H1 (cell line): ENCODE measurements around the gene PRRG4. TPM values are rescaled to one million over a fixed set of nuclear protein-coding genes. Genes with fewer than 3 reads are reported as not detected.

Experiments used
- CTCF ChIA-PET: fragments of 300-600 bp; sonication (Branson Sonifier 250); formaldehyde crosslinking; loops from one replicate; lab custom pipeline; 2021; ENCODE audit not compliant: partially characterized antibody; lab: Charles Lee
- POLR2A ChIA-PET: fragments of 300-600 bp; sonication (Branson Sonifier 250); formaldehyde crosslinking; loops from one replicate; lab custom pipeline; 2021; ENCODE audit warnings: inconsistent platforms; ENCODE audit not compliant: partially characterized antibody; lab: Charles Lee
- DNase-seq, 2 experiments: peaks; one replicate each; pipeline versions ENCODE4 v3.0.0 to v3.0.0-alpha.2; 2010 to 2022; ENCODE audit warnings: low spot score in 2 of 2, low read depth in 1 of 2, mixed read lengths in 1 of 2
- FAIRE-seq: peaks from 2 replicates; lab custom pipeline; 2011; peaks lifted over from hg19 to GRCh38; lab: Jason Lieb, UNC
- H2AFZ ChIP-seq: 2 replicates; pipeline ENCODE4 v1.8.1; 2012; ENCODE audit warnings: low read length, inconsistent platforms
- H2AK5ac ChIP-seq: 2 replicates; pipeline ENCODE4 v1.6.1; 2013; ENCODE audit warnings: low read depth, low read length
- H2BK120ac ChIP-seq: replicated peaks from 2 replicates; pipeline ENCODE3; 2013; ENCODE audit warnings: low read depth, low read length, inconsistent platforms
- H2BK12ac ChIP-seq: 2 replicates; pipeline ENCODE4 v1.6.1; 2013; ENCODE audit warnings: low read depth, low read length
- H2BK15ac ChIP-seq: 2 replicates; pipeline ENCODE4 v1.6.1; 2013; ENCODE audit warnings: low read length
- H2BK20ac ChIP-seq: 2 replicates; pipeline ENCODE4 v1.6.1; 2013; ENCODE audit warnings: low read length
- H2BK5ac ChIP-seq: 2 replicates; pipeline ENCODE4 v1.6.1; 2013; ENCODE audit warnings: low read depth, low read length
- H3K14ac ChIP-seq: 2 replicates; pipeline ENCODE4 v1.6.1; 2013; ENCODE audit warnings: inconsistent platforms; ENCODE audit not compliant: insufficient read length
- H3K18ac ChIP-seq: 2 replicates; pipeline ENCODE4 v1.6.1; 2013; ENCODE audit warnings: low read length; ENCODE audit errors: extremely low read depth
- H3K23ac ChIP-seq: 2 replicates; pipeline ENCODE4 v1.6.1; 2013; ENCODE audit warnings: inconsistent platforms; ENCODE audit not compliant: insufficient read length
- H3K23me2 ChIP-seq: 2 replicates; pipeline ENCODE4 v1.6.1; 2013; ENCODE audit warnings: low read depth, low read length
- H3K27ac ChIP-seq: 2 replicates; pipeline ENCODE4 v1.6.1; 2011; ENCODE audit warnings: low read depth, low read length, inconsistent platforms
- H3K27me3 ChIP-seq, 4 experiments: replicated peaks in 1 of 4; 1 replicate in 1 of 4; 2 replicates in 3 of 4; pipeline versions ENCODE4 v1.6.1 to v1.8.1; 2011 to 2013; ENCODE audit warnings: low read length in 3 of 4, mild to moderate bottlenecking in 3 of 4, inconsistent platforms in 2 of 4, mixed read lengths in 2 of 4, moderate library complexity in 1 of 4; ENCODE audit not compliant: control insufficient read depth in 3 of 4, insufficient read depth in 3 of 4; ENCODE audit errors: extremely low read depth in 1 of 4
- H3K36me3 ChIP-seq, 4 experiments: 2 replicates each; pipeline versions ENCODE4 v1.6.1 to v1.8.1; 2011 to 2013; ENCODE audit warnings: mild to moderate bottlenecking in 4 of 4, low read length in 3 of 4, moderate library complexity in 2 of 4, control low read depth in 1 of 4, inconsistent platforms in 1 of 4; ENCODE audit not compliant: insufficient read depth in 4 of 4, control insufficient read depth in 2 of 4
- H3K4ac ChIP-seq: replicated peaks from 2 replicates; pipeline ENCODE3; 2013; ENCODE audit warnings: low read length, low read depth, mixed read lengths, inconsistent platforms; ENCODE audit not compliant: insufficient read length
- H3K4me1 ChIP-seq, 4 experiments: replicated peaks in 1 of 4; 1 replicate in 1 of 4; 2 replicates in 3 of 4; pipeline versions ENCODE4 v1.6.1 to v1.8.1; 2011 to 2013; ENCODE audit warnings: low read length in 3 of 4, inconsistent platforms in 2 of 4, mixed read lengths in 1 of 4; ENCODE audit not compliant: insufficient read depth in 4 of 4, control insufficient read depth in 3 of 4
- H3K4me2 ChIP-seq, 2 experiments: 2 replicates each; pipeline versions ENCODE4 v1.6.1 to v1.8.1; 2011 to 2013; ENCODE audit warnings: low read depth in 2 of 2, low read length in 2 of 2, control low read depth in 1 of 2, inconsistent platforms in 1 of 2, mild to moderate bottlenecking in 1 of 2; ENCODE audit not compliant: insufficient read depth in 1 of 2
- H3K4me3 ChIP-seq, 4 experiments: fragments of 200-600, 300-600 bp in 1 of 4; sonication (generic), shearing (Covaris generic), sonication (Bioruptor Twin) in 1 of 4; 2 replicates each; pipeline versions ENCODE4 v1.5.1 to v1.8.1; 2011 to 2016; ENCODE audit warnings: low read length in 4 of 4, low read depth in 3 of 4, control low read depth in 2 of 4, inconsistent platforms in 2 of 4, mild to moderate bottlenecking in 2 of 4, mixed read lengths in 1 of 4, moderate library complexity in 1 of 4; ENCODE audit not compliant: insufficient read depth in 2 of 4; ENCODE audit errors: extremely low read depth in 1 of 4
- H3K56ac ChIP-seq: replicated peaks from 2 replicates; pipeline ENCODE3; 2013; ENCODE audit warnings: low read depth, mild to moderate bottlenecking, mixed read lengths, low read length, inconsistent platforms; ENCODE audit not compliant: insufficient read length
- H3K79me1 ChIP-seq: 2 replicates; pipeline ENCODE4 v1.6.1; 2013; ENCODE audit warnings: low read depth, low read length, control low read depth
- H3K79me2 ChIP-seq, 2 experiments: 2 replicates each; pipeline versions ENCODE4 v1.6.1 to v1.8.1; 2012 to 2013; ENCODE audit warnings: low read length in 2 of 2, mild to moderate bottlenecking in 2 of 2, inconsistent platforms in 1 of 2; ENCODE audit not compliant: insufficient read depth in 2 of 2, control insufficient read depth in 1 of 2
- H3K9ac ChIP-seq, 4 experiments: replicated peaks in 1 of 4; 1 replicate in 1 of 4; 2 replicates in 3 of 4; pipeline versions ENCODE4 v1.6.1 to v1.8.1; 2011 to 2013; ENCODE audit warnings: low read depth in 3 of 4, low read length in 3 of 4, control low read depth in 2 of 4, mild to moderate bottlenecking in 2 of 4, moderate library complexity in 2 of 4, inconsistent platforms in 1 of 4; ENCODE audit errors: extremely low read depth in 1 of 4
- H3K9me3 ChIP-seq, 2 experiments: 2 replicates each; pipeline versions ENCODE4 v1.6.1 to v1.8.1; 2012 to 2013; ENCODE audit warnings: mild to moderate bottlenecking in 2 of 2, moderate library complexity in 2 of 2, control low read depth in 1 of 2, inconsistent platforms in 1 of 2, low read depth in 1 of 2, low read length in 1 of 2, mixed read lengths in 1 of 2; ENCODE audit not compliant: insufficient read depth in 2 of 2
- H4K20me1 ChIP-seq, 2 experiments: replicated peaks in 1 of 2; 2 replicates each; pipeline versions ENCODE3 to v1.8.1; 2011 to 2013; ENCODE audit warnings: inconsistent platforms in 2 of 2, low read length in 2 of 2, mild to moderate bottlenecking in 1 of 2; ENCODE audit not compliant: insufficient read depth in 2 of 2, control insufficient read depth in 1 of 2
- H4K5ac ChIP-seq: 2 replicates; pipeline ENCODE4 v1.6.1; 2013; ENCODE audit warnings: low read length, low read depth, mixed read lengths, inconsistent platforms; ENCODE audit not compliant: insufficient read length
- H4K8ac ChIP-seq: 2 replicates; pipeline ENCODE4 v1.8.0; 2013; ENCODE audit warnings: mild to moderate bottlenecking, moderate library complexity, low read length, inconsistent platforms; ENCODE audit not compliant: insufficient read depth; ENCODE audit errors: extremely low read depth
- H4K91ac ChIP-seq: replicated peaks from 2 replicates; pipeline ENCODE3; 2013; ENCODE audit warnings: low read length, mixed read lengths, inconsistent platforms; ENCODE audit not compliant: insufficient read length
- CBX8 ChIP-seq: fragments of 300-800, 300-1000 bp; sonication (generic); IDR thresholded peaks from 2 replicates; pipeline ENCODE4 v1.7.1; 2016; ENCODE audit warnings: low read depth, low read length, borderline replicate concordance
- EP300 ChIP-seq, 2 experiments: IDR thresholded peaks; 1 replicate in 1 of 2; 2 replicates in 1 of 2; pipeline ENCODE4 v1.6.1; 2011 to 2012; ENCODE audit warnings: low read depth in 2 of 2, low read length in 2 of 2, mild to moderate bottlenecking in 2 of 2, borderline replicate concordance in 1 of 2, inconsistent platforms in 1 of 2, moderate library complexity in 1 of 2
- EZH2 ChIP-seq: fragments of 200-600 bp; sonication (generic); IDR thresholded peaks from 2 replicates; pipeline ENCODE4 v1.7.1; 2012; ENCODE audit warnings: low read depth, mild to moderate bottlenecking, moderate library complexity, low read length, inconsistent platforms; ENCODE audit not compliant: severe bottlenecking
- FOSL1 ChIP-seq: IDR thresholded peaks from 2 replicates; pipeline ENCODE4 v1.6.1; 2011; ENCODE audit warnings: mild to moderate bottlenecking, low read depth, low read length, moderate library complexity; ENCODE audit not compliant: insufficient read depth
- MAFK ChIP-seq: IDR thresholded peaks from 2 replicates; pipeline ENCODE4 v1.6.1; 2012; ENCODE audit warnings: low read depth, mild to moderate bottlenecking, improper control_type of control experiment, low read length
- RBBP5 ChIP-seq: IDR thresholded peaks from 2 replicates; pipeline ENCODE4 v1.7.1; 2012; ENCODE audit warnings: low read depth, mild to moderate bottlenecking, inconsistent platforms, low read length, moderate library complexity, borderline replicate concordance
- SAP30 ChIP-seq: fragments of 300-600 bp; sonication (generic); IDR thresholded peaks from 2 replicates; pipeline ENCODE4 v1.7.1; 2012; ENCODE audit warnings: low read length, moderate library complexity, mild to moderate bottlenecking, inconsistent platforms; ENCODE audit not compliant: insufficient read depth, insufficient replicate concordance
- WGBS, 2 experiments: shearing (Covaris generic) in 1 of 2; methylation state at CpG; one replicate each; pipeline versions ENCODE4 v1.1.6 to v1.1.7; 2013 to 2015; ENCODE audit warnings: low lambda C conversion rate in 2 of 2, mixed read lengths in 2 of 2, inconsistent platforms in 1 of 2, low coverage in 1 of 2, missing lambda C conversion rate in 1 of 2; ENCODE audit not compliant: insufficient replicate concordance in 2 of 2, insufficient coverage in 1 of 2, insufficient read length in 1 of 2; ENCODE audit errors: extremely low coverage in 1 of 2, missing lambda C conversion rate in 1 of 2; 5-methylcytosine and 5-hydroxymethylcytosine counted together
- polyA plus RNA-seq, 7 experiments: library from polyadenylated mRNA; depleted of rRNA in 3 of 7; stranded (reverse) in 5 of 7; unstranded in 2 of 7; fragments of >200 nt in 5 of 7; fragments of 200-250 nt in 2 of 7; gene quantifications; 1 replicate in 5 of 7; 2 replicates in 1 of 7; 4 replicates in 1 of 7; pipeline versions ENCODE4 v1.2.1 to v1.2.3, GENCODE V29; 2011 to 2013; ENCODE audit warnings: missing spikeins in 2 of 7, mixed read lengths in 2 of 7
- total RNA-seq: library from RNA; stranded (reverse); fragmentation: NEBNext Ultra II Directional; extraction: Animal tissue kit (Norgen Biotek cat#: 25700); gene quantifications from 2 replicates; pipeline ENCODE4 v1.2.1, GENCODE V29; 2021

The PRRG4 gene
- total and polyA plus RNA-seq, 2 of the 8 experiments (the other 6 are each of a cell fraction or from before 2014, with no cell fraction given): 0.65 to 1.7 TPM

- FAIRE-seq: no peak
- H3K4me2 ChIP-seq: no peak overlapping the region
- no peak overlapping the region for H3K9ac ChIP-seq
- no peak overlapping the region for H4K91ac ChIP-seq
- H3K27ac ChIP-seq: no peak overlapping the region
- no peak overlapping the region for H3K4ac ChIP-seq
- no peak overlapping the region for H2AFZ ChIP-seq
- no peak overlapping the region for H4K5ac ChIP-seq
- H3K79me2 ChIP-seq: no peaks in the 10 kb centered on the region
- H2AK5ac ChIP-seq: no peak overlapping the region
- no peak overlapping the region for H3K56ac ChIP-seq
- H4K8ac ChIP-seq: no peak overlapping the region
- no peak overlapping the region for H2BK120ac ChIP-seq
- no peak overlapping the region for H2BK20ac ChIP-seq
- H2BK5ac ChIP-seq: no peak overlapping the region
- H3K23ac ChIP-seq: no peak overlapping the region
- no peaks in the 10 kb centered on the region for H3K79me1 ChIP-seq
- H2BK15ac ChIP-seq: no peak overlapping the region
- H3K23me2 ChIP-seq: peaks cover 6% of the 10 kb centered on the region; the same call in 1 of the 2 replicates
- TF ChIP-seq SAP30: no peak
- no peak for TF ChIP-seq EZH2
- TF ChIP-seq RBBP5: no peak
- TF ChIP-seq FOSL1: no peak
- no peak for TF ChIP-seq CBX8
- no peak for TF ChIP-seq EP300 (IDR thresholded peaks at IDR 0.05; ENCODE audit: borderline replicate concordance in 1 of 2, low read depth in 2 of 2, low read length in 2 of 2)
- no peak for TF ChIP-seq MAFK
- H3K9me3 ChIP-seq: no peaks in the 10 kb centered on the region
- DNase-seq: no peak
- H3K18ac ChIP-seq: no peak overlapping the region
- no peak overlapping the region for H2BK12ac ChIP-seq
- no peaks in the 10 kb centered on the region for H4K20me1 ChIP-seq
- no peaks in the 10 kb centered on the region for H3K4me1 ChIP-seq
- H3K36me3 ChIP-seq: no peaks in the 10 kb centered on the region
- no peak overlapping the region for H3K14ac ChIP-seq
- POLR2A ChIA-PET: no interaction called here
- H3K4me3 ChIP-seq: no peak overlapping the region
- 95% methylated on average over 1 of the region's 1 CpG; no CpG with 5 or more reads in 1 of the 2 experiments for WGBS, 2 experiments
- CTCF ChIA-PET: interaction anchor here (0.6 kb wide), 1 partner anchor 20 kb away, joined by 3 read pairs; no protein-coding TSS in a partner anchor
- H3K27me3 ChIP-seq: peaks cover 0 to 8% (median 5%) of the 10 kb centered on the region in 4 experiments; a peak in 5 of 7 replicates
Observed at GRCh38 chr11:32827276-32827675, 2.5 kb upstream of the PRRG4 start.
